Testis (tissue), 2 donors: Measurements from ENCODE around the gene FBP1.

Experiments
- POLR2A ChIP-seq: fragments of 450-650 bp; IDR thresholded peaks from one replicate; pipeline ENCODE4 v1.6.1; 2017; ENCODE audit warnings: antibody characterized with exemption, mild to moderate bottlenecking, moderate library complexity
- TF ChIP-seq, protein P1 (sequence below), 3 experiments: fragments of 450-650 bp in 2 of 3; fragments of 200-600 bp in 1 of 3; sonication (generic) in 1 of 3; IDR thresholded peaks; one replicate each; pipeline ENCODE4 v1.5.1; 2016 to 2019; ENCODE audit warnings: antibody characterized with exemption in 3 of 3, mild to moderate bottlenecking in 2 of 3, moderate library complexity in 1 of 3

DNA sequence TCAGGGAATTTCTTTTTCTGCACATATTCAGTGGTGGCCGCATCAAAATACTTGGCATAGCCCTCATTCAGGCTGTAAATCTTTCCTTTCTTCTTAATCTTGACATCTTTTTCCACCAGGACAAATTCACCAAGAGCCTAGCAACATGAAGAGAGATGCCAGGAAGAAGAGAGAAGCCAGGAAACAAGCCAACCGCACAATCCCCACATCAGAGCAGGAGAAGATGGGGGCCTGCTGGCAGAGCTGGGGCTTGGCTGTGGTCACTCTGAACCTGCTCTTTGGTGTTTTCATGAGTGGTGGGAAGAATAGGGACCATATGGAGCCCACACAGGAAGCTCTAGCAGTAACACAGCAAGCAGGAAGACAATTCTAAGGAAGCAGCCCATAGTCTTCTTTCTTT lies 72.0 kb downstream of the FBP1 start:
- TF ChIP-seq, protein P1, sequence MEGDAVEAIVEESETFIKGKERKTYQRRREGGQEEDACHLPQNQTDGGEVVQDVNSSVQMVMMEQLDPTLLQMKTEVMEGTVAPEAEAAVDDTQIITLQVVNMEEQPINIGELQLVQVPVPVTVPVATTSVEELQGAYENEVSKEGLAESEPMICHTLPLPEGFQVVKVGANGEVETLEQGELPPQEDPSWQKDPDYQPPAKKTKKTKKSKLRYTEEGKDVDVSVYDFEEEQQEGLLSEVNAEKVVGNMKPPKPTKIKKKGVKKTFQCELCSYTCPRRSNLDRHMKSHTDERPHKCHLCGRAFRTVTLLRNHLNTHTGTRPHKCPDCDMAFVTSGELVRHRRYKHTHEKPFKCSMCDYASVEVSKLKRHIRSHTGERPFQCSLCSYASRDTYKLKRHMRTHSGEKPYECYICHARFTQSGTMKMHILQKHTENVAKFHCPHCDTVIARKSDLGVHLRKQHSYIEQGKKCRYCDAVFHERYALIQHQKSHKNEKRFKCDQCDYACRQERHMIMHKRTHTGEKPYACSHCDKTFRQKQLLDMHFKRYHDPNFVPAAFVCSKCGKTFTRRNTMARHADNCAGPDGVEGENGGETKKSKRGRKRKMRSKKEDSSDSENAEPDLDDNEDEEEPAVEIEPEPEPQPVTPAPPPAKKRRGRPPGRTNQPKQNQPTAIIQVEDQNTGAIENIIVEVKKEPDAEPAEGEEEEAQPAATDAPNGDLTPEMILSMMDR (IDR thresholded peaks at IDR 0.05): no peak
- TF ChIP-seq POLR2A: no peak
